IMR-90 (cell line): ENCODE measurements around the gene GOLT1A. TPM values are rescaled to one million over a fixed set of nuclear protein-coding genes. Genes with fewer than 3 reads are reported as not detected.

Experiments used
- ATAC-seq: fragments of 200-7000 bp; cut with Tn5 transposase; 2 replicates; pipeline ENCODE4 v1.9.1; 2020; ENCODE audit warnings: low read depth, mild to moderate bottlenecking, moderate library complexity
- BruUV-seq: library from RNA; stranded (reverse); fragments of 400-500 nt; replicated peaks from 2 replicates; lab custom pipeline; 2021; lab: Mats Ljungman, UMichigan
- CTCF ChIA-PET: fragments of 300-600 bp; formaldehyde crosslinking; extraction: SDS; loops from one replicate; lab custom pipeline; 2021; ENCODE audit warnings: antibody characterized with exemption; lab: Yijun Ruan, JAX
- POLR2A ChIA-PET: fragments of 300-600 bp; sonication (Branson Sonifier 250); formaldehyde crosslinking; loops from one replicate; lab custom pipeline; 2022; ENCODE audit warnings: antibody characterized with exemption; ENCODE audit not compliant: unreplicated experiment; lab: Charles Lee
- DNase-seq: peaks from one replicate; pipeline ENCODE4 v3.0.0; 2013
- H2AFZ ChIP-seq: replicated peaks from 2 replicates; pipeline ENCODE3; 2013; ENCODE audit warnings: low read length, mild to moderate bottlenecking; ENCODE audit not compliant: poor library complexity
- H2AK5ac ChIP-seq: 2 replicates; pipeline ENCODE4 v1.6.1; 2013; ENCODE audit warnings: low read depth, low read length, inconsistent platforms
- H2AK9ac ChIP-seq: replicated peaks from 2 replicates; pipeline ENCODE3; 2013; ENCODE audit warnings: mild to moderate bottlenecking, low read depth, low read length, moderate library complexity; ENCODE audit not compliant: poor library complexity
- H2BK120ac ChIP-seq: 2 replicates; pipeline ENCODE4 v1.6.1; 2013; ENCODE audit warnings: low read depth, low read length, inconsistent platforms
- H2BK15ac ChIP-seq: 3 replicates; pipeline ENCODE4 v1.6.1; 2013; ENCODE audit warnings: low read depth, low read length, inconsistent platforms
- H2BK20ac ChIP-seq: 2 replicates; pipeline ENCODE4 v1.6.1; 2013; ENCODE audit warnings: low read depth, mild to moderate bottlenecking, inconsistent platforms, low read length, moderate library complexity
- H2BK5ac ChIP-seq: 2 replicates; pipeline ENCODE4 v1.6.1; 2013; ENCODE audit warnings: mild to moderate bottlenecking, low read depth, low read length, inconsistent platforms; ENCODE audit not compliant: poor library complexity, severe bottlenecking
- H3K14ac ChIP-seq: replicated peaks from 2 replicates; pipeline ENCODE4 v1.6.1; 2013; ENCODE audit warnings: low read depth, low read length, inconsistent platforms
- H3K18ac ChIP-seq: 2 replicates; pipeline ENCODE4 v1.6.1; 2013; ENCODE audit warnings: low read depth, low read length, control low read depth
- H3K23ac ChIP-seq: 2 replicates; pipeline ENCODE4 v1.6.1; 2013; ENCODE audit warnings: low read depth, low read length, inconsistent platforms
- H3K27ac ChIP-seq: 2 replicates; pipeline ENCODE4 v1.5.1; 2013; ENCODE audit warnings: mild to moderate bottlenecking, control low read depth, low read length; ENCODE audit not compliant: insufficient read depth
- H3K27me3 ChIP-seq: 2 replicates; pipeline ENCODE4 v1.6.1; 2013; ENCODE audit warnings: low read length; ENCODE audit not compliant: control insufficient read depth, insufficient read depth
- H3K36me3 ChIP-seq: 2 replicates; pipeline ENCODE4 v1.6.1; 2013; ENCODE audit warnings: low read length, mixed read lengths; ENCODE audit not compliant: control insufficient read depth, insufficient read depth
- H3K4ac ChIP-seq: 2 replicates; pipeline ENCODE4 v1.6.1; 2013; ENCODE audit warnings: low read depth, low read length, inconsistent platforms
- H3K4me1 ChIP-seq: 2 replicates; pipeline ENCODE4 v1.6.1; 2013; ENCODE audit warnings: low read length, mixed read lengths; ENCODE audit not compliant: control insufficient read depth, insufficient read depth
- H3K4me2 ChIP-seq: 2 replicates; pipeline ENCODE4 v1.6.1; 2013; ENCODE audit warnings: low read depth, mild to moderate bottlenecking, control low read depth, low read length, moderate library complexity
- H3K4me3 ChIP-seq: 2 replicates; pipeline ENCODE4 v1.5.1; 2013; ENCODE audit warnings: low read depth, mild to moderate bottlenecking, control low read depth, low read length, moderate library complexity; ENCODE audit not compliant: insufficient read depth
- H3K56ac ChIP-seq: 2 replicates; pipeline ENCODE4 v1.6.1; 2013; ENCODE audit warnings: low read length, inconsistent platforms; ENCODE audit not compliant: insufficient read depth; ENCODE audit errors: extremely low read depth
- H3K79me1 ChIP-seq, 2 experiments: 2 replicates each; pipeline ENCODE4 v1.6.1; 2013; ENCODE audit warnings: low read length in 2 of 2, inconsistent platforms in 1 of 2, low read depth in 1 of 2
- H3K9ac ChIP-seq: 2 replicates; pipeline ENCODE4 v1.6.1; 2013; ENCODE audit warnings: low read depth, low read length, control low read depth
- H3K9me1 ChIP-seq: 2 replicates; pipeline ENCODE4 v1.6.1; 2013; ENCODE audit warnings: low read length, inconsistent platforms; ENCODE audit not compliant: insufficient read depth
- H3K9me3 ChIP-seq: 2 replicates; pipeline ENCODE4 v1.6.1; 2013; ENCODE audit warnings: low read length; ENCODE audit not compliant: control insufficient read depth, insufficient read depth
- H4K20me1 ChIP-seq: 2 replicates; pipeline ENCODE4 v1.6.1; 2013; ENCODE audit warnings: low read length, inconsistent platforms; ENCODE audit not compliant: insufficient read depth
- H4K5ac ChIP-seq: 2 replicates; pipeline ENCODE4 v1.6.1; 2013; ENCODE audit warnings: mild to moderate bottlenecking, low read depth, low read length, control low read depth
- H4K8ac ChIP-seq, 2 experiments: 2 replicates each; pipeline ENCODE4 v1.6.1; 2013; ENCODE audit warnings: low read depth in 2 of 2, low read length in 2 of 2, control low read depth in 1 of 2, inconsistent platforms in 1 of 2
- H4K91ac ChIP-seq: 2 replicates; pipeline ENCODE4 v1.6.1; 2013; ENCODE audit warnings: low read depth, low read length, inconsistent platforms; ENCODE audit not compliant: insufficient read depth
- BHLHE40 ChIP-seq: fragments of 150-350 bp; IDR thresholded peaks from 2 replicates; pipeline ENCODE4 v1.6.1; 2016; ENCODE audit warnings: mild to moderate bottlenecking, low read depth, low read length
- CEBPB ChIP-seq: IDR thresholded peaks from 2 replicates; pipeline ENCODE4 v1.6.1; 2012; ENCODE audit warnings: low read depth, low read length, improper control_type of control experiment
- CHD1 ChIP-seq: IDR thresholded peaks from 2 replicates; pipeline ENCODE4 v1.6.1; 2012; ENCODE audit warnings: low read depth, low read length, improper control_type of control experiment
- FOS ChIP-seq: fragments of 150-350 bp; IDR thresholded peaks from 2 replicates; pipeline ENCODE4 v1.6.1; 2016; ENCODE audit warnings: low read depth, low read length
- MAFK ChIP-seq: IDR thresholded peaks from 2 replicates; pipeline ENCODE4 v1.6.1; 2012; ENCODE audit warnings: low read depth, low read length, improper control_type of control experiment
- MAZ ChIP-seq: IDR thresholded peaks from 2 replicates; pipeline ENCODE4 v1.6.1; 2012; ENCODE audit warnings: low read depth, mild to moderate bottlenecking, low read length, improper control_type of control experiment, moderate library complexity, borderline replicate concordance
- MXI1 ChIP-seq: IDR thresholded peaks from 2 replicates; pipeline ENCODE4 v1.6.1; 2012; ENCODE audit warnings: low read depth, mild to moderate bottlenecking, low read length, moderate library complexity, borderline replicate concordance
- NFE2L2 ChIP-seq: fragments of 150-350 bp; IDR thresholded peaks from 2 replicates; pipeline ENCODE4 v1.6.1; 2016; ENCODE audit warnings: low read depth, mild to moderate bottlenecking, low read length
- RAD21 ChIP-seq: IDR thresholded peaks from 2 replicates; pipeline ENCODE4 v1.6.1; 2012; ENCODE audit warnings: low read length, improper control_type of control experiment
- RFX5 ChIP-seq: IDR thresholded peaks from 2 replicates; pipeline ENCODE4 v1.8.0; 2012; ENCODE audit warnings: low read depth, mild to moderate bottlenecking, low read length, moderate library complexity
- SMC3 ChIP-seq: fragments of 150-350 bp; IDR thresholded peaks from 2 replicates; pipeline ENCODE4 v1.6.1; 2016; ENCODE audit warnings: low read depth, mild to moderate bottlenecking, antibody characterized with exemption, low read length, moderate library complexity
- WGBS, 2 experiments: methylation state at CpG; one replicate each; pipeline versions ENCODE4 v1.1.5 to v1.1.7; 2013; ENCODE audit warnings: missing lambda C conversion rate in 2 of 2; ENCODE audit not compliant: insufficient read length in 1 of 2; ENCODE audit errors: extremely low coverage in 2 of 2; 5-methylcytosine and 5-hydroxymethylcytosine counted together
- dilution Hi-C: fragments of 300-500 bp; cut with HindIII; formaldehyde crosslinking; loops from one replicate; pipeline ENCODE4 v1.14.3; 2018; ENCODE audit warnings: low sequenced_read_pairs; ENCODE audit not compliant: unreplicated experiment
- in situ Hi-C: fragments of 300-500 bp; cut with MboI; formaldehyde crosslinking; loops from 3 replicates; pipeline ENCODE4 v1.14.3; 2019; ENCODE audit warnings: low sequenced_read_pairs, inconsistent platforms, mixed read lengths
- intact Hi-C: fragments of 100-400 bp; cut with micrococcal nuclease; formaldehyde crosslinking; loops from 2 replicates; pipeline ENCODE4 v1.10.0; 2022
- polyA plus RNA-seq, 3 experiments: library from polyadenylated mRNA; depleted of rRNA; stranded (reverse); fragments of >200 nt; gene quantifications; 2 replicates each; pipeline ENCODE4 v1.2.3, GENCODE V29; 2012; ENCODE audit warnings: low replicate concordance in 1 of 3
- total RNA-seq: library from RNA; depleted of rRNA; stranded (reverse); fragments of >200 nt; gene quantifications from 2 replicates; pipeline ENCODE4 v1.2.3, GENCODE V29; 2012
- TF ChIP-seq, protein P1 (sequence below): conservative IDR thresholded peaks from 2 replicates; pipeline ENCODE4 v1.5.1; 2012; ENCODE audit warnings: mild to moderate bottlenecking, low read depth, low read length, improper control_type of control experiment
- TF ChIP-seq, protein P2 (sequence below): fragments of 150-350 bp; IDR thresholded peaks from 2 replicates; pipeline ENCODE4 v1.6.1; 2017; ENCODE audit warnings: mild to moderate bottlenecking, antibody characterized with exemption, low read length, low read depth

The GOLT1A gene
- total and polyA plus RNA-seq, 2 of the 4 experiments (the other 2 are of a cell fraction): 0.32 TPM; not detected in 1

DNA sequence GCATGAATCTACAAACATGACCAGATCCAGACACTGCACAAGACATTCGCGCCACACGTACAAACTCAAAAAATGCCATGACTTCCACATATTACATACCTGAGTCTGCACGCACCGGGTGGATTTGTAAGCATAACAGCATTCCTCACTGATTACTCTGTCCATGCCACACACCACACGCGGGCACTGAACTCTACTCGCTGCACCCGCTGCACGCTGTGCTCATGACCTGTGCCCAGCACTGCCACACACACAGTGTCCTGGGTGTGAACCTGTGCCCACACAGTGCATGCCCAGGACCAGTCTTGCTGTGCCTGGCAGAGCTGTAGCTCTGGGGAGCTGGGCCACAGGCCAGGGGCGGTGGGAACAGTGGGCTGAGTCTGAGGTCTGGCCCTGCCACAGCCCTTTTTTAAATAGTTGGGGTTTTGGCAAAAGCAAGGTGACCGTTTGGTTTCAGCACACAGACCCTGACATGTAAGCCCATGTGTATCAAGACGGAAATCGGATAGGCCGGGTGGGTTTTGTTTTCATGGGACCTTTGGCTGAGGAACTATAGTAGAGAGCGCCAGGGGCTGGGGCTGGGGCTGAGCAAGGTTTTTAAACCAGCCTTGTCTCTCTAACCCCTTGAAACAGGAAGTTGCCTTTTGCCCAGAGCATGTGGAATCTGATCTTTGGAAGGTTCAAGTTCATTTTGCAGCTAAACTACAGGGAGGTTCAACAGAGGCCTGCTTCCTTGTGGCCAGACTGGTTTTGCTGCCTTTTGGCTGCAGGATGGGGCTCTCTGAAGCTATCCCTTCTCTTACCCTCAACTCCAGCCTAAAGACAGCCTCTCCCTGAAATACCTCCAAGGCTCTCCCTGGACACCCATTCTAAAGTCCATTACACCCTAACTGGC, 12.3 kb upstream of the GOLT1A start:
- Histone ChIP-seq H2BK15ac (no peak overlapping the region), H4K20me1 (no peaks in the 10 kb centered on the region), H3K27ac (no peak overlapping the region), H2AK9ac (no peak overlapping the region), H3K9me1 (peaks cover 6% of the 10 kb centered on the region), H4K91ac (no peak overlapping the region), H3K4ac (no peak overlapping the region), H2BK5ac (no peak overlapping the region), H2BK120ac (no peak overlapping the region), H3K14ac (no peak overlapping the region), H3K4me2 (no peak overlapping the region), H4K8ac (no peak overlapping the region), H3K9ac (no peak overlapping the region), H3K9me3 (no peaks in the 10 kb centered on the region), H3K79me1 (no peaks in the 10 kb centered on the region), H3K27me3 (no peaks in the 10 kb centered on the region), H3K23ac (no peak overlapping the region), H3K18ac (no peak overlapping the region), H4K5ac (no peak overlapping the region), H3K36me3 (peaks cover 35% of the 10 kb centered on the region), H3K56ac (no peak overlapping the region), H3K4me3 (no peak overlapping the region), H2AK5ac (no peak overlapping the region), H2BK20ac (no peak overlapping the region), H3K4me1 (peaks cover 2% of the 10 kb centered on the region; the same call in 1 of the 2 replicates), H2AFZ (no peak overlapping the region)
- TF ChIP-seq MAZ: no peak
- TF ChIP-seq CHD1: no peak
- TF ChIP-seq MAFK: no peak
- TF ChIP-seq RAD21: no peak
- TF ChIP-seq MXI1: no peak
- TF ChIP-seq FOS: no peak
- no peak for TF ChIP-seq CEBPB
- TF ChIP-seq BHLHE40: no peak
- TF ChIP-seq, protein P1, sequence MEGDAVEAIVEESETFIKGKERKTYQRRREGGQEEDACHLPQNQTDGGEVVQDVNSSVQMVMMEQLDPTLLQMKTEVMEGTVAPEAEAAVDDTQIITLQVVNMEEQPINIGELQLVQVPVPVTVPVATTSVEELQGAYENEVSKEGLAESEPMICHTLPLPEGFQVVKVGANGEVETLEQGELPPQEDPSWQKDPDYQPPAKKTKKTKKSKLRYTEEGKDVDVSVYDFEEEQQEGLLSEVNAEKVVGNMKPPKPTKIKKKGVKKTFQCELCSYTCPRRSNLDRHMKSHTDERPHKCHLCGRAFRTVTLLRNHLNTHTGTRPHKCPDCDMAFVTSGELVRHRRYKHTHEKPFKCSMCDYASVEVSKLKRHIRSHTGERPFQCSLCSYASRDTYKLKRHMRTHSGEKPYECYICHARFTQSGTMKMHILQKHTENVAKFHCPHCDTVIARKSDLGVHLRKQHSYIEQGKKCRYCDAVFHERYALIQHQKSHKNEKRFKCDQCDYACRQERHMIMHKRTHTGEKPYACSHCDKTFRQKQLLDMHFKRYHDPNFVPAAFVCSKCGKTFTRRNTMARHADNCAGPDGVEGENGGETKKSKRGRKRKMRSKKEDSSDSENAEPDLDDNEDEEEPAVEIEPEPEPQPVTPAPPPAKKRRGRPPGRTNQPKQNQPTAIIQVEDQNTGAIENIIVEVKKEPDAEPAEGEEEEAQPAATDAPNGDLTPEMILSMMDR: no peak
- TF ChIP-seq SMC3: no peak
- TF ChIP-seq, protein P2, sequence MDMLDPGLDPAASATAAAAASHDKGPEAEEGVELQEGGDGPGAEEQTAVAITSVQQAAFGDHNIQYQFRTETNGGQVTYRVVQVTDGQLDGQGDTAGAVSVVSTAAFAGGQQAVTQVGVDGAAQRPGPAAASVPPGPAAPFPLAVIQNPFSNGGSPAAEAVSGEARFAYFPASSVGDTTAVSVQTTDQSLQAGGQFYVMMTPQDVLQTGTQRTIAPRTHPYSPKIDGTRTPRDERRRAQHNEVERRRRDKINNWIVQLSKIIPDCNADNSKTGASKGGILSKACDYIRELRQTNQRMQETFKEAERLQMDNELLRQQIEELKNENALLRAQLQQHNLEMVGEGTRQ: no peak
- TF ChIP-seq NFE2L2: no peak
- no peak for TF ChIP-seq RFX5
- ATAC-seq (peak; percentile 27; the same call in 1 of the 2 replicates), DNase-seq (peak; percentile 27)
- intact Hi-C loops (no loop called here), in situ Hi-C loops (no loop called here), dilution Hi-C loops (no loop called here)
- no TSS peak for BruUV-seq
- WGBS, 2 experiments: 76% methylated on average over 10 of the region's 16 CpGs; no CpG with 5 or more reads in 1 of the 2 experiments
- CTCF ChIA-PET: no interaction called here
- POLR2A ChIA-PET: no interaction called here
